GM18526 (cell line): Measurements from ENCODE around the gene BPIFA2.

Experiments used
- POLR2A ChIP-seq: IDR thresholded peaks from 3 replicates; pipeline ENCODE4 v1.6.1; 2011; ENCODE audit not compliant: insufficient read length; ENCODE audit errors: extremely low read depth

The BPIFA2 gene

DNA sequence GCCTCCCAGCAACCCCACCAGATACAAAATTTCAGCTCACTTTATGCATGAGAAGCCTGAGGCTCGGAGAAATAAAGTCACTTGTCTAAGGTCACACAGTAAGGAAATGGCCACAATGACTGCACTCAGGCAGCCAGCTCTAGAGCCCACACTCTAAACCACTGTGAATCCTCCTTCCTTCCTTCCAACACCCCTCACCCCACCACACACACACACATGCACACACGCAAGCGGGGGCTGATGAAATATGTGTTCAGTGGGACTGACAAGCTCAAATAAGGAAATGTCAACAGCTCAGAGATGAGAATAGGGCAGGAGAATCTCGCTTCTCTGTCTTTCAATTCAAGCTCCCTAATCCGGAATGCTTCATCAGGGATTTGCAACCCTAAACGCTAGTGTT is 61.9 kb downstream of the BPIFA2 start:
- TF ChIP-seq POLR2A: no peak
